Measurements from ENCODE around the gene C11orf97. TPM values are rescaled to one million over a fixed set of nuclear protein-coding genes. Genes with fewer than 3 reads are reported as not detected.

C11orf97 gene
- total RNA-seq, 1 donor from 2014 or later = not detected

DNA sequence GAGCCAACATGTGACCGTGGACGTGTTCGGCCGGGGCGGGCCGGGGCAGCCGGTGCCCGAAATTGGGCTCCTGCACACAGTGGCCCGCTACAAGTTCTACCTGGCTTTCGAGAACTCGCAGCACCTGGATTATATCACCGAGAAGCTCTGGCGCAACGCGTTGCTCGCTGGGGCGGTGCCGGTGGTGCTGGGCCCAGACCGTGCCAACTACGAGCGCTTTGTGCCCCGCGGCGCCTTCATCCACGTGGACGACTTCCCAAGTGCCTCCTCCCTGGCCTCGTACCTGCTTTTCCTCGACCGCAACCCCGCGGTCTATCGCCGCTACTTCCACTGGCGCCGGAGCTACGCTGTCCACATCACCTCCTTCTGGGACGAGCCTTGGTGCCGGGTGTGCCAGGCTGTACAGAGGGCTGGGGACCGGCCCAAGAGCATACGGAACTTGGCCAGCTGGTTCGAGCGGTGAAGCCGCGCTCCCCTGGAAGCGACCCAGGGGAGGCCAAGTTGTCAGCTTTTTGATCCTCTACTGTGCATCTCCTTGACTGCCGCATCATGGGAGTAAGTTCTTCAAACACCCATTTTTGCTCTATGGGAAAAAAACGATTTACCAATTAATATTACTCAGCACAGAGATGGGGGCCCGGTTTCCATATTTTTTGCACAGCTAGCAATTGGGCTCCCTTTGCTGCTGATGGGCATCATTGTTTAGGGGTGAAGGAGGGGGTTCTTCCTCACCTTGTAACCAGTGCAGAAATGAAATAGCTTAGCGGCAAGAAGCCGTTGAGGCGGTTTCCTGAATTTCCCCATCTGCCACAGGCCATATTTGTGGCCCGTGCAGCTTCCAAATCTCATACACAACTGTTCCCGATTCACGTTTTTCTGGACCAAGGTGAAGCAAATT is 33.3 kb downstream of the C11orf97 start:
- Mint-ChIP-seq H3K4me1 (ENCODE audit: unreplicated experiment) (peaks cover 18% of the 10 kb centered on the region), H3K4me3 (ENCODE audit: unreplicated experiment) (peak overlapping the region; percentile 86), H3K9me3 (ENCODE audit: unreplicated experiment) (no peaks in the 10 kb centered on the region), H3K27ac (ENCODE audit: unreplicated experiment) (no peak overlapping the region), H3K27me3 (ENCODE audit: unreplicated experiment) (peaks cover 11% of the 10 kb centered on the region), H3K36me3 (ENCODE audit: low read depth, unreplicated experiment) (no peaks in the 10 kb centered on the region)
- DNase-seq (ENCODE audit: low spot score) = no peak
- TF ChIP-seq, protein P1, sequence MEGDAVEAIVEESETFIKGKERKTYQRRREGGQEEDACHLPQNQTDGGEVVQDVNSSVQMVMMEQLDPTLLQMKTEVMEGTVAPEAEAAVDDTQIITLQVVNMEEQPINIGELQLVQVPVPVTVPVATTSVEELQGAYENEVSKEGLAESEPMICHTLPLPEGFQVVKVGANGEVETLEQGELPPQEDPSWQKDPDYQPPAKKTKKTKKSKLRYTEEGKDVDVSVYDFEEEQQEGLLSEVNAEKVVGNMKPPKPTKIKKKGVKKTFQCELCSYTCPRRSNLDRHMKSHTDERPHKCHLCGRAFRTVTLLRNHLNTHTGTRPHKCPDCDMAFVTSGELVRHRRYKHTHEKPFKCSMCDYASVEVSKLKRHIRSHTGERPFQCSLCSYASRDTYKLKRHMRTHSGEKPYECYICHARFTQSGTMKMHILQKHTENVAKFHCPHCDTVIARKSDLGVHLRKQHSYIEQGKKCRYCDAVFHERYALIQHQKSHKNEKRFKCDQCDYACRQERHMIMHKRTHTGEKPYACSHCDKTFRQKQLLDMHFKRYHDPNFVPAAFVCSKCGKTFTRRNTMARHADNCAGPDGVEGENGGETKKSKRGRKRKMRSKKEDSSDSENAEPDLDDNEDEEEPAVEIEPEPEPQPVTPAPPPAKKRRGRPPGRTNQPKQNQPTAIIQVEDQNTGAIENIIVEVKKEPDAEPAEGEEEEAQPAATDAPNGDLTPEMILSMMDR (IDR thresholded peaks at IDR 0.05; ENCODE audit: unreplicated experiment) = no peak

DNA sequence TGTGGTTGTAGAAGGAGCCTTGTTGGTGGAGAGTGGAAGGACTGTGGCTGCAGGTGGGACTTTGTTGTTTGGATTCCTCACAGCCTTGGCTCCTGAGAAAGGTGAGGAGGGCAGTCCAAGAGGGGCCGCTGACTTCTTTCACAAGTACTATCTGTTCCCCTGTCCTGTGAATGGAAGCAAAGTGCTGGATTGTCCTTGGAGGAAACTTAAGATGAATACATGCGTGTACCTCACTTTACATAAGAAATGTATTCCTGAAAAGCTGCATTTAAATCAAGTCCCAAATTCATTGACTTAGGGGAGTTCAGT is 33.9 kb downstream of the C11orf97 start:
- DNase-seq (ENCODE audit: low spot score) = no peak
- Mint-ChIP-seq H3K27ac (ENCODE audit: unreplicated experiment) (no peak overlapping the region), H3K9me3 (ENCODE audit: unreplicated experiment) (no peaks in the 10 kb centered on the region), H3K27me3 (ENCODE audit: unreplicated experiment) (peaks cover 8% of the 10 kb centered on the region), H3K36me3 (ENCODE audit: low read depth, unreplicated experiment) (no peaks in the 10 kb centered on the region), H3K4me3 (ENCODE audit: unreplicated experiment) (peak overlapping the region; percentile 86), H3K4me1 (ENCODE audit: unreplicated experiment) (peaks cover 18% of the 10 kb centered on the region)
- TF ChIP-seq, protein P1 (IDR thresholded peaks at IDR 0.05; ENCODE audit: unreplicated experiment) = no peak

DNA sequence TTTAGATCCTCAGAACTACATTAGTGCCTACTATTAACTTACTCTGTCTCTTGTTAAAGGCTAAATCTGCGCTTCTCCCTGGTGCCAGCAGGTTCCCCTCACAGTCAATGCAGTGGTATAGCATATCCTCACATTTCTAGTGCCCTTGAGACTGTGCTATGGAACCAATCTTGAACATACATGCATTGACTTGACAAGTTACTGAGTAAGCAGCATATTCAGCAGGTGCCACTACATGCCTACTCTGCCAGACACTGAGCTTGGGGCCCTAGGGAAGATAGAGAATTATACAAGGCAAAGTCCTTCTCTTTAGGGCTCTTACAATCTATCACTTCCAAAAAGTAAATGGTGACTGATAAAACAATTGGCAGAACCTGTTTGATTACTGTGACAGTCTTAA is 34.6 kb downstream of the C11orf97 start:
- no peak overlapping the region for H3K4me3 Mint-ChIP-seq (ENCODE audit: unreplicated experiment)
- no peak for DNase-seq (ENCODE audit: low spot score)
- peaks cover 18% of the 10 kb centered on the region for H3K4me1 Mint-ChIP-seq (ENCODE audit: unreplicated experiment)
- H3K36me3 Mint-ChIP-seq (ENCODE audit: low read depth, unreplicated experiment) = no peaks in the 10 kb centered on the region
- peaks cover 8% of the 10 kb centered on the region for H3K27me3 Mint-ChIP-seq (ENCODE audit: unreplicated experiment)
- no peaks in the 10 kb centered on the region for H3K9me3 Mint-ChIP-seq (ENCODE audit: unreplicated experiment)
- TF ChIP-seq, protein P1 (IDR thresholded peaks at IDR 0.05; ENCODE audit: unreplicated experiment) = no peak
- no peak overlapping the region for H3K27ac Mint-ChIP-seq (ENCODE audit: unreplicated experiment)

DNA sequence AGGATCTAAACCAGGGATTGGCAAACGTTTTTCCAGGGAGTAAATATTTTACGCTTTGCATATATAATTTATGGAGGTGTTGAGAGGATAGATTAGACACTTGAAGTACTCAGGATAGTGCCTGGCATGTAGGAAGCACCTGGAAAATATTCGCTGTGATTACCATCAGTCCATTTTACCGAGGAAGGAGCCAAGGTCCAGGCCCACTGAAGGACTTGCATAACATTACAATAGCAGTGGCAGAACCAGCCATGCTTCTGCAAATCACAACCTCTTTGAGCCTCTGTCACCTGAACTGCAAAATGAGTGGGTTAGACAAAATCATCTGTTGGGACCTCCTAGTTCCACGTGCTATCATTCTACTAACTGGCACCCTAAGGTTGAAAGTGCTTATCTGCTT is 36.9 kb downstream of the C11orf97 start:
- H3K4me1 Mint-ChIP-seq (ENCODE audit: unreplicated experiment) = peaks cover 15% of the 10 kb centered on the region
- peaks cover 3% of the 10 kb centered on the region for H3K27me3 Mint-ChIP-seq (ENCODE audit: unreplicated experiment)
- no peaks in the 10 kb centered on the region for H3K9me3 Mint-ChIP-seq (ENCODE audit: unreplicated experiment)
- no peak overlapping the region for H3K4me3 Mint-ChIP-seq (ENCODE audit: unreplicated experiment)
- H3K36me3 Mint-ChIP-seq (ENCODE audit: low read depth, unreplicated experiment) = no peaks in the 10 kb centered on the region
- DNase-seq (ENCODE audit: low spot score) = no peak
- TF ChIP-seq, protein P1 (IDR thresholded peaks at IDR 0.05; ENCODE audit: unreplicated experiment) = no peak
- H3K27ac Mint-ChIP-seq (ENCODE audit: unreplicated experiment) = no peak overlapping the region

DNA sequence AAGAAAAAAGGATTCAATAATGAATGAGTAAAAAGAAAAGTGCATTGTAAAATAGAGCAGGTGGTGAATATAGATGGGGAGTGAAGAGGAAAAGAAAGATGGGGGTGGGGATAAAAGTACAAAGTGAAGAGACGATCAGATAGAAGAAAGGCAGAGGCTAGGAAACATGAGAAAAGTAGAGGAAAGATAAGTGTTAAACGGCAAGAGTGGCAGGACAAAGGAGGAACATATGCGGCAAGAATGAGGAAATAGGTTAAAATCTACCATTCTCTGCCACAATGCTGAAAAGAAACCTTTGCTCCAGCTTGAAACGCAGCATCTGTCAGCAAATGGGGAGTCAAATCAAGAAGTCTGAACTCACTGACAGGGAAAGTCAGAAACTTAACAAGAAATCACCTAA is 38.3 kb downstream of the C11orf97 start:
- no peaks in the 10 kb centered on the region for H3K36me3 Mint-ChIP-seq (ENCODE audit: low read depth, unreplicated experiment)
- peaks cover 15% of the 10 kb centered on the region for H3K4me1 Mint-ChIP-seq (ENCODE audit: unreplicated experiment)
- H3K4me3 Mint-ChIP-seq (ENCODE audit: unreplicated experiment) = no peak overlapping the region
- H3K9me3 Mint-ChIP-seq (ENCODE audit: unreplicated experiment) = no peaks in the 10 kb centered on the region
- H3K27ac Mint-ChIP-seq (ENCODE audit: unreplicated experiment) = no peak overlapping the region
- peaks cover 1% of the 10 kb centered on the region for H3K27me3 Mint-ChIP-seq (ENCODE audit: unreplicated experiment)
- TF ChIP-seq, protein P1 (IDR thresholded peaks at IDR 0.05; ENCODE audit: unreplicated experiment) = no peak
- no peak for DNase-seq (ENCODE audit: low spot score)
